ENCODE data around the gene PROP1. TPM values are rescaled to one million over a fixed set of nuclear protein-coding genes. Genes with fewer than 3 reads are reported as not detected.
A peak's percentile ranks its signal among the peaks of the same experiment; 100 is the strongest.

Gene PROP1
- total RNA-seq, 1 donor from 2014 or later: not detected

DNA sequence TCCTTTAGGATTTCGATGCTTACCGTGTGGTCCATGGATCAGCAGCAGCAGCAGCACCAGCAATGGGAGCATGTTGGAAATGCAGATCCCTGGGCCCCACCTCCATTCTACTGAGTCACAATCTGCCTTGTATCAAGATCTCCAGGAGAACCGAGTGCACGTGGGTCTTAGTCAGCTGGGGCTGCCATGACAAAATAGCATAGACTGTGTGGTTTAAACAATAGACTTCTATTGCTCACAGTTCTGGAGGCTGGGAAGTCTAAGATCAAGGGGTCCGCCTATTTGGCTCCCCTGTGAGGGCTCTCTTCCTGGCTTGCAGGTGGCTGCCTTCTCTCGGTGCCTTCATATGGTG lies 1.3 kb upstream of the PROP1 start:
- Histone ChIP-seq H3K36me3 (ENCODE audit: insufficient read depth, low read length) (no peaks in the 10 kb centered on the region), H3K9me3 (ENCODE audit: insufficient read depth, low read depth, low read length) (no peaks in the 10 kb centered on the region), H3K27me3 (ENCODE audit: insufficient read depth, low read length) (peaks cover 5% of the 10 kb centered on the region), H3K4me1 (ENCODE audit: insufficient read depth, low read length) (no peaks in the 10 kb centered on the region), H3K9ac (ENCODE audit: low read length) (no peak overlapping the region), H3K27ac (ENCODE audit: low read depth, low read length) (no peak overlapping the region), H3K79me2 (ENCODE audit: insufficient read depth, low read length) (no peaks in the 10 kb centered on the region), H3K4me3 (ENCODE audit: insufficient read depth, low read depth, low read length) (no peak overlapping the region), H4K20me1 (ENCODE audit: insufficient read depth, low read length) (no peaks in the 10 kb centered on the region), H3K4me2 (ENCODE audit: low read length) (no peak overlapping the region), H2AFZ (ENCODE audit: low read depth, low read length) (no peak overlapping the region)
- FAIRE-seq (no peak), DNase-seq (ENCODE audit: low read depth) (no peak)
- Mint-ChIP-seq H3K36me3 (ENCODE audit: low read depth, unreplicated experiment) (peaks cover 3% of the 10 kb centered on the region), H3K4me3 (ENCODE audit: unreplicated experiment) (no peak overlapping the region), H3K9me3 (ENCODE audit: unreplicated experiment) (no peaks in the 10 kb centered on the region), H3K27ac (ENCODE audit: unreplicated experiment) (no peak overlapping the region), H3K27me3 (ENCODE audit: low read depth, unreplicated experiment) (peaks cover 16% of the 10 kb centered on the region), H3K4me1 (ENCODE audit: low read depth, unreplicated experiment) (no peaks in the 10 kb centered on the region)
- TF ChIP-seq, protein P1, sequence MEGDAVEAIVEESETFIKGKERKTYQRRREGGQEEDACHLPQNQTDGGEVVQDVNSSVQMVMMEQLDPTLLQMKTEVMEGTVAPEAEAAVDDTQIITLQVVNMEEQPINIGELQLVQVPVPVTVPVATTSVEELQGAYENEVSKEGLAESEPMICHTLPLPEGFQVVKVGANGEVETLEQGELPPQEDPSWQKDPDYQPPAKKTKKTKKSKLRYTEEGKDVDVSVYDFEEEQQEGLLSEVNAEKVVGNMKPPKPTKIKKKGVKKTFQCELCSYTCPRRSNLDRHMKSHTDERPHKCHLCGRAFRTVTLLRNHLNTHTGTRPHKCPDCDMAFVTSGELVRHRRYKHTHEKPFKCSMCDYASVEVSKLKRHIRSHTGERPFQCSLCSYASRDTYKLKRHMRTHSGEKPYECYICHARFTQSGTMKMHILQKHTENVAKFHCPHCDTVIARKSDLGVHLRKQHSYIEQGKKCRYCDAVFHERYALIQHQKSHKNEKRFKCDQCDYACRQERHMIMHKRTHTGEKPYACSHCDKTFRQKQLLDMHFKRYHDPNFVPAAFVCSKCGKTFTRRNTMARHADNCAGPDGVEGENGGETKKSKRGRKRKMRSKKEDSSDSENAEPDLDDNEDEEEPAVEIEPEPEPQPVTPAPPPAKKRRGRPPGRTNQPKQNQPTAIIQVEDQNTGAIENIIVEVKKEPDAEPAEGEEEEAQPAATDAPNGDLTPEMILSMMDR (IDR thresholded peaks at IDR 0.05; ENCODE audit: insufficient read depth, low read depth, low read length): no peak
- TF ChIP-seq EZH2 (IDR thresholded peaks at IDR 0.05; ENCODE audit: insufficient read depth, low read length): no peak

DNA sequence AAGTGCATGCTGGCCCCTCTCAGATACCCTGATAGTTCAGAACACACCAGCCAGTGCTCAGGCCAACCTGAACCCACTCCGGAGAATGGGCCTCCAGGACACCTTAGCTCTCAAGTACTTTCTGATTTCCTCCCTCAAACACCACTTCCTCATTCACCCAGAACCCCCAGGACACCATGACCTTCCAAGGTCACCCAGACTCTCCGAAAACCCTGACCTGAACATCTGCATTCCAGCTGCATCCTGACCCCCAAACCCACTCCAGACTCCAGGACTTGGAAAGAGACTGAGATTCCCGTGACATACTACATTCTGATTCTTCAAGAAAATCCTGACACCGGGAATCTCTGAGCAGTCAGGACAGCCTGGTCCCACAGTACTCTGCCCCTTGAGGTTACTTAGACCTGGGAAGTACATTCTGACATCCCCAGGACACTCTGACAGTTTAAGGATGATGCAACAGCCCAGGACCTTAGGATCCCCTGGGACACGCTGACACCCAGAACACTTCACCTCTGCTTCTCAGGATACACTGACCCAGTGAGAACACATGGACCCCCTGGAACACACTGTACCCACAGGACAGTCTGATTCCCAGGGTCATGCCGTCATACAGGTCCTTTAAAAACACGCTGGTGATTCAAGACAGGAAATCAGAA lies 747 bp upstream of the PROP1 start:
- Histone ChIP-seq H3K9me3 (ENCODE audit: insufficient read depth, low read depth, low read length) (no peaks in the 10 kb centered on the region), H3K9ac (ENCODE audit: low read length) (no peak overlapping the region), H3K27me3 (ENCODE audit: insufficient read depth, low read length) (peaks cover 5% of the 10 kb centered on the region), H3K4me3 (ENCODE audit: insufficient read depth, low read depth, low read length) (no peak overlapping the region), H3K27ac (ENCODE audit: low read depth, low read length) (no peak overlapping the region), H4K20me1 (ENCODE audit: insufficient read depth, low read length) (no peaks in the 10 kb centered on the region), H3K79me2 (ENCODE audit: insufficient read depth, low read length) (no peaks in the 10 kb centered on the region), H3K4me2 (ENCODE audit: low read length) (no peak overlapping the region), H3K36me3 (ENCODE audit: insufficient read depth, low read length) (no peaks in the 10 kb centered on the region), H2AFZ (ENCODE audit: low read depth, low read length) (no peak overlapping the region), H3K4me1 (ENCODE audit: insufficient read depth, low read length) (no peaks in the 10 kb centered on the region)
- no peaks in the 10 kb centered on the region for H3K9me3 Mint-ChIP-seq (ENCODE audit: unreplicated experiment)
- no peak for FAIRE-seq
- DNase-seq (ENCODE audit: low read depth): no peak
- H3K4me3 Mint-ChIP-seq (ENCODE audit: unreplicated experiment): no peak overlapping the region
- peaks cover 17% of the 10 kb centered on the region for H3K27me3 Mint-ChIP-seq (ENCODE audit: low read depth, unreplicated experiment)
- H3K4me1 Mint-ChIP-seq (ENCODE audit: low read depth, unreplicated experiment): no peaks in the 10 kb centered on the region
- H3K27ac Mint-ChIP-seq (ENCODE audit: unreplicated experiment): peak overlapping the region; percentile 23
- TF ChIP-seq, protein P1 (IDR thresholded peaks at IDR 0.05; ENCODE audit: insufficient read depth, low read depth, low read length): no peak
- TF ChIP-seq EZH2 (IDR thresholded peaks at IDR 0.05; ENCODE audit: insufficient read depth, low read length): no peak
- H3K36me3 Mint-ChIP-seq (ENCODE audit: low read depth, unreplicated experiment): peaks cover 3% of the 10 kb centered on the region

DNA sequence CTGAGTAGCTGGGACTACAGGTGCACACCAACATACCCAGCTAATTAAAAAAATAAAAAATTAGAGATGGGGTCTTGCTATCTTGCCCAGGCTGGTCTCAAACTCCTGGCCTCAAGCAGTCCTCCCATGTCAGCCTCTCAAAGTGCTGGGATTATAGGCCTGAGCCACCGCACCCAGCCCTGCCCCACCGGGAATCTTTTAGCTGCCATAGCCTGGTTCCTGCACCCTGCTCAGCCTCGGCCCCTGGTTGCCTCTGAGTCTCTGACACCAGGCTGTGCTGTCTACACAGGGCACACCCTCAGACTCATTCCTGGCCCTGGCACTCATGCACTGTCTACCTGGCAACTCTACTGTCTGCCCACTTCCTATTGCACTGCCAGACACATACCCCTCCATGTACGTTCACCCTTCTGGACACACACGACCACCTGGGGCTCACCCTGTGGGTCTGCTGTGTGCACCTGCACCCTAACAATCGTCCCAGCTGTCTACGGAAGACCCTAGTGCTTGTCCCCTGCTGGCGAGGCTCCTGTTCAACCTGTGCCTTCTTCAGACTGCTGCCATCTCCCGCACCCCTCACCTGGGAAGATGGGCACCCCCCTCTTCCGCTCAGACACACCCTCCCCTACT lies 1.4 kb downstream of the PROP1 start:
- Histone ChIP-seq H3K27ac (ENCODE audit: low read depth, low read length) (no peak overlapping the region), H3K4me1 (ENCODE audit: insufficient read depth, low read length) (no peaks in the 10 kb centered on the region), H3K4me3 (ENCODE audit: insufficient read depth, low read depth, low read length) (no peak overlapping the region), H3K36me3 (ENCODE audit: insufficient read depth, low read length) (no peaks in the 10 kb centered on the region), H2AFZ (ENCODE audit: low read depth, low read length) (no peak overlapping the region), H3K79me2 (ENCODE audit: insufficient read depth, low read length) (no peaks in the 10 kb centered on the region), H3K9ac (ENCODE audit: low read length) (no peak overlapping the region), H3K9me3 (ENCODE audit: insufficient read depth, low read depth, low read length) (no peaks in the 10 kb centered on the region), H3K27me3 (ENCODE audit: insufficient read depth, low read length) (no peaks in the 10 kb centered on the region), H4K20me1 (ENCODE audit: insufficient read depth, low read length) (no peaks in the 10 kb centered on the region), H3K4me2 (ENCODE audit: low read length) (no peak overlapping the region)
- TF ChIP-seq, protein P1 (IDR thresholded peaks at IDR 0.05; ENCODE audit: insufficient read depth, low read depth, low read length): no peak
- no peak for TF ChIP-seq EZH2 (IDR thresholded peaks at IDR 0.05; ENCODE audit: insufficient read depth, low read length)
- Mint-ChIP-seq H3K27me3 (ENCODE audit: low read depth, unreplicated experiment) (peaks cover 17% of the 10 kb centered on the region), H3K4me3 (ENCODE audit: unreplicated experiment) (no peak overlapping the region), H3K27ac (ENCODE audit: unreplicated experiment) (no peak overlapping the region), H3K4me1 (ENCODE audit: low read depth, unreplicated experiment) (no peaks in the 10 kb centered on the region), H3K36me3 (ENCODE audit: low read depth, unreplicated experiment) (peaks cover 3% of the 10 kb centered on the region), H3K9me3 (ENCODE audit: unreplicated experiment) (no peaks in the 10 kb centered on the region)
- no peak for FAIRE-seq
- DNase-seq (ENCODE audit: low read depth): no peak
